GM18499 (cell line): ENCODE results near the gene STAG1.
"Not testable (repeated sequence)": the region's sequence is repeated elsewhere in the genome, so short reads cannot be mapped to it uniquely, and the experiment has no call there.

Experiments
- ATAC-seq: cut with Tn5 transposase; IDR thresholded peaks from one replicate; pipeline ENCODE4 v1.9.1; 2021; ENCODE audit warnings: moderate number of reproducible peaks; ENCODE audit not compliant: insufficient read depth, unreplicated experiment

Gene STAG1

DNA sequence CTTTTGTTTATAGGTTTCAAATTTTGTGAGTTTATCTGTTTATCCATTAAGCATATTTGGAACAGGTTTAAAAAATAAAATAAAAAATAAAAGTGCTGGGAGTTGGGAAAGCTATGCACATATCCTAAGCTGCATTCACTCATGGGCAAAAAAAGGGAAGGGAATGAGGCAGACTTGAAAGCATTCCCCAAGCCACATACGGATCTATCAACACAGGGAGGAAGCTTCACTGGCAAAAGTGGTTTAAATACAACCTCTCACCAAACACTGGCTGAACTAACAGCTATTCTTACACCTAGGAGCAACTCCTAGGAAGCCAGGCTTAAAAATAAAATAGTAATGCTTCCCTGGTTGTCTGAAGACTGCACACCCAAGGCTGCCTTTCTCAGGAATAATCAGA, 400.8 kb downstream of the STAG1 start:
- ATAC-seq: no peak

DNA sequence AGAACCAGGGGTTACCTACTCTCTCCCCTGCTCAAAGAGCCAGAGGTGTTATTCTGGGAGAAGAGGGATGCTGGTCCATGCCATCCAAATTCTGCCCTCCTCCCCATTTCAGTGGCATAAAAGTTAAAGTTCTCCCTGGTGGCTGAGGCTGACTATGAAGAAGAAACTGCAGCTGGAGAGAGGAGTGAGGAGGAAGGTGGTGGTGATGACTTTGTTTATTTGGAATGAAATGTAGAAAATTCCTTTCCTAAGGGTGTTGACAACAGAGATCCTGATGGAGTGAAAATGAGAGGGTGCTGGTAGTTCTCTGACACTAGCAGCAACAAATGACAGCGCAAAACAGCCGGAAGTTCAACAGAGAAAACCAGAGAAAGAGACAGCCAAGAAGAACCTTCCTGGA, 401.6 kb downstream of the STAG1 start:
- ATAC-seq: no peak

DNA sequence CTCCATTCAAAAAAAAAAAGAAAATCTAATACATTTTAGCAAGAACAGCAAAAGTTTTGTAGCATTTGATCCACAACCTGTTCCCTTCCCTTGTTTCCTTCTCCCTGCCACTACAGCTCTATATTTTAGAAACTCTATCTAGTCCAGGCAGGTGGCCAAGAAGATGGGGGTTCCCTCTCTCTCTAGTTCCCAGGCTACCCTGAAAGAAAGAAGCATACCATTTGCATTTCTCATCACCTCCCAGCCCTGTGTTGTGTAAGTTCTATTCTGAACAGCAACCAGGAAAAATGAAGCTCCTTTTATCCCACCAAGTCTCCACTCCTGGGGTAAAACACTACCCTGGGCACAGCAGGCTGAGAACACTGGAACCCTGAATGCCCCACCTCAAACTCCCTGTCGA, 402.0 kb downstream of the STAG1 start:
- no peak for ATAC-seq

DNA sequence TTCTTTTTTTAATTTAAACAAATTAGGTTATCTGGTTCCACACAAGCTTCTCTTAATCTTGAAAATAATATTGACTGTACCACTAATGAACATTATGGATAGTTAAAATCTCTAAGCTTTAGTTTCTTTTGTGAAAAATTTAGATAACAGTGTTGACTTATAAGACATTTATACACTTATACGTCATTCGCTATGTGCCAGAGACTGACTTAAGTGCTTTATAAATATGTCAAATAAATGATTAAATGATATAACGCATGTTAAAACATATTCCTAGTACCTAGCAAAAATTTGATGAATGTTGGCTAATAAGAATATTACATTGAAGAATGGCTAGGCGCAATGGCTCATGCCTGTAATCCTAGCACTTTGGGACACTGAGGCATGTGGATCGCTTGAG, 405.7 kb downstream of the STAG1 start:
- no peak for ATAC-seq

DNA sequence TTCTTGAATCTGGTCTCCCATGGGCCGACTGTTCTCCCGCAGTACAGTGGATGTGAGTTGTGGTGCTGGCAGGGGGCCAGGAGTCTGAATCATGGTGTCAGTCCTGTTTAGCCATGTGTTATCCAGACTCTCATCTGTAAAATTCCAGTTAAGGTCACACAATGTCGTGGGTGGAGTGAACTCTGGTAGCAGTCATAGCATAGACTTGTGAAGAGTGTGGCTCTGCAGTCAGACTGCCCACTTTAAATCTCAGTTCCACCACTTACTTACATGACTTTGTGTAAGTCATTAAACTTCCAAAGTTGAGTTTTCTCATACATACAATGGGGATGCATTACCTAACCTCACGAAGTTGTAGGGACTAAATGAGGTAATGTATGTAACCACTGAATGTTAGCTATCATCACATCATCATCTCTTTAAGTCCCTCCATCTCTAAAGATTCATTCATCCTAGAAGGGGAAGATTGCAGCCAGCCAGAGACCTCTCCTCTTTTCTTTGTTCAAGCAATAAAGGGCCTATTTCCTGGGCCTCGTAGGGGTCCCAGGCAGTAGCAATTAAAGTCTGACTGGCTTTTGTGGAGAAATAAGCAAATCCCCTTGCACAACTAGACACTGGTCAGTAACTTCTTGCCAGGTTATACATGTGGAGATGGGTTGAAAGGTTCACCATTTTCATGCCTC, 408.2 kb downstream of the STAG1 start:
- ATAC-seq: no peak

GRCh38 chr3:136343446-136343845, 408.7 kb downstream of the STAG1 start:
- no peak for ATAC-seq

DNA sequence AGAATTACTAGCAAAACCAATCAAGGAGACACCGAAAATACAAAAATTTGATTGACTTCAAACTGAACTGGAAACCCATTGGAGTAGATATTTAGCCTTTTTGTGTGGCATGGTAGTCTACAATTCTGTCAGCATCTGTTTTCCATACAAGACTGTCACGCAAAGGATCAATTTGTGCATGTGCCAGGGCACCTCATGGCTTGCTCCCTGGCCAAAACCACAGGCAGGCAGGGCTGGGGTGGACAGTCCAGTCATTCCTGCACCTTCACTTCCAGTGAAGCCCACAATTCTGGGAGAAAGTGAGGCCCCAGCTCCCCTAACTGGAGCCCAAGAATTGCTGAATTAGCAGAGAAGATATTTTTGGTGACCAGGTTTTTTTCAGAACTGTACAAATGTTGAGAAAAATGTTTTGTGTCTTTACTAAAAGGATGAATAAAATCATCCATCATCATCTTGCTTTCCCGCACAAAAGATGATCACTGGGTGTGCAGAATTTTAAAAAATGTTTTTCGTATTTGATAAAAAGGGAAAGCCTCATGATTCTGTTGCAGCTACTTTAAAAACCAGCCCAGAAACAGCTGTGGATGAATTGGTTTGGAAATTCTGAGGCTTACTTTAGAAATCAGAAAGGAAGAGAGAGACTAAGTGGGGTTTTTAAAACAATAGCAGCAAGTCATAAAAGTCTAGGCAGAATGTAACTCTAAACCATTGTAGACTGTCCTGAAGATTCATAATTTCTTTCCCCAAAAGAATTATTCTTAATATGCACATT, 415.7 kb downstream of the STAG1 start:
- ATAC-seq: no peak

- not testable (repeated sequence) for ATAC-seq
These were observed 417.5 kb downstream of the STAG1 start for GRCh38 chr3:136334726-136335125.

GRCh38 chr3:136334209-136334608, 418.0 kb downstream of the STAG1 start:
- ATAC-seq: no peak

- ATAC-seq: no peak
These were observed 419.4 kb downstream of the STAG1 start for GRCh38 chr3:136332776-136333175.

GRCh38 chr3:136332302-136332701, 419.9 kb downstream of the STAG1 start:
- no peak for ATAC-seq

DNA sequence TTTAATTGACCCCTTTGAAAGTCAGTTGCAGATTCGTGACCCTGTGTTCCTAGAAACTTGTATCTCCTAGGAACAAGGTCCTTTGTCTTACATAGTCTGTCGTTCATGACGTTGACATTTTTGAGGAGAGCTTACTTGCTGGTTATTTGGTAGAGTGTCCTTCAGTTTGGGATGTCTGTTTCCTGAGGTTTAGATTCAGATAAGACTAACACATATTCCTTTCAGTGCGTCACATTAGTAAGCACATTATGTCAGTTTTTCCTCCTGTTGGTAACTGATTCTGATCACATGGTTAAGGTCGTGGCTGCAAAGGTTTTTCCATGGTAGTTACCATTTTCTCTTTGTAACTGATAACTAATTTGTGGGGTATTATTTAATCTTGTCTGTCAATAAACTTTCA, 421.3 kb downstream of the STAG1 start:
- ATAC-seq: no peak

- no peak for ATAC-seq
These were observed 422.6 kb downstream of the STAG1 start for GRCh38 chr3:136329593-136329992.

DNA sequence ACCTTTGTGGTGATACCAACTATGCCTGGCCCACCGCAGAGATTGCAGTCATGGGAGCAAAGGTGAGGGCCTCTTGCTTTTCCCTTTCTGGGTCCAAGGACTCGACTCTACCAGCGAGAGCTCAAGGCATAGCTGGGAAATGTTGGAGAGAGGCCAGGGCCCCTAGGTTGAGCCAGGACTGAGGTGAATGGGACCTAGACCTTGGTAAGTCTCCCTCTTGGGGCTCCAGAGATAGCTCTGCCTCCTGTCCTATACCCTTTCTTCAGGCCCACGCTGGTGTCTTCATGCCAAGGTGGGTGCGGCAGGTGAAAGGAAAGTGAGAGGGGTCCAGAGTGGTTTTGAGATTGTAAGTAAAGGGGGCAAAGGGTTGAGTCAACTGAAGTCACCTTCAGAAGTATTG, 424.5 kb downstream of the STAG1 start:
- no peak for ATAC-seq

GRCh38 chr3:136326316-136326715, 425.9 kb downstream of the STAG1 start:
- ATAC-seq: no peak

GRCh38 chr3:136311968-136312367, 440.2 kb downstream of the STAG1 start:
- ATAC-seq: no peak

- no peak for ATAC-seq
These were observed 440.9 kb downstream of the STAG1 start for GRCh38 chr3:136311261-136311660.

DNA sequence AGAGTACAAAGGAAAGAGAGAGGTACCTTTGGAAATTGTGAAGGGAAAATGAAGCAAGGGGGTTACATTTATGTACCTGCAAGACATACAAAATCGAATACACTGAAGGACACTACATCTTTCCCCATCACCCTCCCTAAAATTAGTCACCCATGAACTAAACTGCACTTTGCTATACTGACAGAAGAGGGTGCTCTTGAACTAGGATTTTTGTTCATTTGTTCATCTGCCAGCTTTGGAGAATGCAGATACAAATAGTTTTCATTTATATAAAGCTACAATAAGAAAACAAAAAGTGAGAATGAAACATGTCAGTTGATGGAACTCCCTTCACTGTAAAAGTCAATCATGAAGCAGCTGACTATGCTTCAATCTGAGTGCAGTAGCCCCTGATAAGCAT, 446.3 kb downstream of the STAG1 start:
- no peak for ATAC-seq

DNA sequence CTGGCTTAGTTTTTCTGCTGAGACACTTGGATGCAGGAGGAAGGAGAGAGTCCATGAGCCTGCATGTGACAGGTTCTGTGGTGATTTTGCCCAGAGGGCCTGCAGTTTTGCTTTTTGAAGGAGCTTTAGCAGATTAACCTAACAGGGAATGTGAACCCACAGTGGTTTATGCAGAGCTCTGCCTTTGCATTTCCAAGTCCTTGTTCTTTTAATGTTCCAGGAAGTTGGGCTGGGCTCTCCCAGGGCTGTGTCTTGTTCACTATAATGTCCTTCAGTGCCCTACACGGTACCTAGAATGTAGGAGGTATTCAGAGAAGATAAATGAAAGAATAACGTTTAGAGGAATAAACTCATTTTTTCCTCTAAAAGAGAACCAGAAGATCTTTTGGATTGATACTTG, 451.7 kb downstream of the STAG1 start:
- no peak for ATAC-seq

DNA sequence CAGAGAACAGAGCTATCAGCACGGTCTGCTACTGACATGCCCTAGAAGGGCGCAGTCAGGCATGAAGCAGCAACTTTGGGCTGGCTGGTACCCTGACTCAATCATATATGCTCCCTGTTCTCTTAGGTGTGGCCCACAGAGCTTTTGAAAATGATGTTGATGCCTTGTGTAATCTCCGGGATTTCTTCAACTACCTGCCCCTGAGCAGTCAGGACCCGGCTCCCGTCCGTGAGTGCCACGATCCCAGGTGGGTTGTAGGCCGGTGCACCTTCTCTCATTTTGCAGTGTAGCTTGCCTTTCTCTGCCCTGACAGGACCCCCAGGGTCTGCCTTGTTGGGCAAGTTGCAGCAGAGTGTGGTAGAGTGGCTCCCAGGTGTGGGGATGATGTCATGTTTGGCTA, 454.4 kb downstream of the STAG1 start:
- no peak for ATAC-seq

DNA sequence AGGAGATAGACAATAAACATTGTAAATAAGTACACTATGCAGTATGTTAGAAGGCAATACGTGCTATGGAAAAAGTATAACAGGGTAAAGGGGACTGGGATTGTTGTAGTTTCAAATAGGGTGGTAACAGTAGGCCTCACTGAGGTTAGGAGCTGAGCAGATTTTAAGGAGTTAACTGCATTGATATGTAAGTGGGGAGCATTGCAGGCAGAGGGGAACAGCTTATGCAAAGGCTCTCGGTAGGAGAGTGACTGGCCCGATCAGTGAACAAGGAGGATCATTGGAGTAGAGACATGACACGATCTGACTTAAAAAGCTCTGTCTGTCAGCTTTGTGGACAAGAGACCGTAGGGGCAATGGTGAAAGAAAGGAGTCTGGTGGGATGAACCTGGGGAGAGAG, 455.2 kb downstream of the STAG1 start:
- ATAC-seq: no peak

GRCh38 chr3:136294176-136294575, 458.0 kb downstream of the STAG1 start:
- ATAC-seq: no peak
